IMR-90 (cell line): ENCODE measurements around the gene SYNE2. TPM values are rescaled to one million over a fixed set of nuclear protein-coding genes. Genes with fewer than 3 reads are reported as not detected.

Source experiments
- ATAC-seq: fragments of 200-7000 bp; cut with Tn5 transposase; 2 replicates; pipeline ENCODE4 v1.9.1; 2020; ENCODE audit warnings: low read depth, mild to moderate bottlenecking, moderate library complexity
- BruUV-seq: library from RNA; stranded (reverse); fragments of 400-500 nt; replicated peaks from 2 replicates; lab custom pipeline; 2021; lab: Mats Ljungman, UMichigan
- CTCF ChIA-PET: fragments of 300-600 bp; formaldehyde crosslinking; extraction: SDS; loops from one replicate; lab custom pipeline; 2021; ENCODE audit warnings: antibody characterized with exemption; lab: Yijun Ruan, JAX
- POLR2A ChIA-PET: fragments of 300-600 bp; sonication (Branson Sonifier 250); formaldehyde crosslinking; loops from one replicate; lab custom pipeline; 2022; ENCODE audit warnings: antibody characterized with exemption; ENCODE audit not compliant: unreplicated experiment; lab: Charles Lee
- DNase-seq: peaks from one replicate; pipeline ENCODE4 v3.0.0; 2013
- H2AFZ ChIP-seq: replicated peaks from 2 replicates; pipeline ENCODE3; 2013; ENCODE audit warnings: low read length, mild to moderate bottlenecking; ENCODE audit not compliant: poor library complexity
- H2AK5ac ChIP-seq: 2 replicates; pipeline ENCODE4 v1.6.1; 2013; ENCODE audit warnings: low read depth, low read length, inconsistent platforms
- H2AK9ac ChIP-seq: replicated peaks from 2 replicates; pipeline ENCODE3; 2013; ENCODE audit warnings: mild to moderate bottlenecking, low read depth, low read length, moderate library complexity; ENCODE audit not compliant: poor library complexity
- H2BK120ac ChIP-seq: 2 replicates; pipeline ENCODE4 v1.6.1; 2013; ENCODE audit warnings: low read depth, low read length, inconsistent platforms
- H2BK15ac ChIP-seq: 3 replicates; pipeline ENCODE4 v1.6.1; 2013; ENCODE audit warnings: low read depth, low read length, inconsistent platforms
- H2BK20ac ChIP-seq: 2 replicates; pipeline ENCODE4 v1.6.1; 2013; ENCODE audit warnings: low read depth, mild to moderate bottlenecking, inconsistent platforms, low read length, moderate library complexity
- H2BK5ac ChIP-seq: 2 replicates; pipeline ENCODE4 v1.6.1; 2013; ENCODE audit warnings: mild to moderate bottlenecking, low read depth, low read length, inconsistent platforms; ENCODE audit not compliant: poor library complexity, severe bottlenecking
- H3K14ac ChIP-seq: replicated peaks from 2 replicates; pipeline ENCODE4 v1.6.1; 2013; ENCODE audit warnings: low read depth, low read length, inconsistent platforms
- H3K18ac ChIP-seq: 2 replicates; pipeline ENCODE4 v1.6.1; 2013; ENCODE audit warnings: low read depth, low read length, control low read depth
- H3K23ac ChIP-seq: 2 replicates; pipeline ENCODE4 v1.6.1; 2013; ENCODE audit warnings: low read depth, low read length, inconsistent platforms
- H3K27ac ChIP-seq: 2 replicates; pipeline ENCODE4 v1.5.1; 2013; ENCODE audit warnings: mild to moderate bottlenecking, control low read depth, low read length; ENCODE audit not compliant: insufficient read depth
- H3K27me3 ChIP-seq: 2 replicates; pipeline ENCODE4 v1.6.1; 2013; ENCODE audit warnings: low read length; ENCODE audit not compliant: control insufficient read depth, insufficient read depth
- H3K36me3 ChIP-seq: 2 replicates; pipeline ENCODE4 v1.6.1; 2013; ENCODE audit warnings: low read length, mixed read lengths; ENCODE audit not compliant: control insufficient read depth, insufficient read depth
- H3K4ac ChIP-seq: 2 replicates; pipeline ENCODE4 v1.6.1; 2013; ENCODE audit warnings: low read depth, low read length, inconsistent platforms
- H3K4me1 ChIP-seq: 2 replicates; pipeline ENCODE4 v1.6.1; 2013; ENCODE audit warnings: low read length, mixed read lengths; ENCODE audit not compliant: control insufficient read depth, insufficient read depth
- H3K4me2 ChIP-seq: 2 replicates; pipeline ENCODE4 v1.6.1; 2013; ENCODE audit warnings: low read depth, mild to moderate bottlenecking, control low read depth, low read length, moderate library complexity
- H3K4me3 ChIP-seq: 2 replicates; pipeline ENCODE4 v1.5.1; 2013; ENCODE audit warnings: low read depth, mild to moderate bottlenecking, control low read depth, low read length, moderate library complexity; ENCODE audit not compliant: insufficient read depth
- H3K56ac ChIP-seq: 2 replicates; pipeline ENCODE4 v1.6.1; 2013; ENCODE audit warnings: low read length, inconsistent platforms; ENCODE audit not compliant: insufficient read depth; ENCODE audit errors: extremely low read depth
- H3K79me1 ChIP-seq, 2 experiments: 2 replicates each; pipeline ENCODE4 v1.6.1; 2013; ENCODE audit warnings: low read length in 2 of 2, inconsistent platforms in 1 of 2, low read depth in 1 of 2
- H3K9ac ChIP-seq: 2 replicates; pipeline ENCODE4 v1.6.1; 2013; ENCODE audit warnings: low read depth, low read length, control low read depth
- H3K9me1 ChIP-seq: 2 replicates; pipeline ENCODE4 v1.6.1; 2013; ENCODE audit warnings: low read length, inconsistent platforms; ENCODE audit not compliant: insufficient read depth
- H3K9me3 ChIP-seq: 2 replicates; pipeline ENCODE4 v1.6.1; 2013; ENCODE audit warnings: low read length; ENCODE audit not compliant: control insufficient read depth, insufficient read depth
- H4K20me1 ChIP-seq: 2 replicates; pipeline ENCODE4 v1.6.1; 2013; ENCODE audit warnings: low read length, inconsistent platforms; ENCODE audit not compliant: insufficient read depth
- H4K5ac ChIP-seq: 2 replicates; pipeline ENCODE4 v1.6.1; 2013; ENCODE audit warnings: mild to moderate bottlenecking, low read depth, low read length, control low read depth
- H4K8ac ChIP-seq, 2 experiments: 2 replicates each; pipeline ENCODE4 v1.6.1; 2013; ENCODE audit warnings: low read depth in 2 of 2, low read length in 2 of 2, control low read depth in 1 of 2, inconsistent platforms in 1 of 2
- H4K91ac ChIP-seq: 2 replicates; pipeline ENCODE4 v1.6.1; 2013; ENCODE audit warnings: low read depth, low read length, inconsistent platforms; ENCODE audit not compliant: insufficient read depth
- BHLHE40 ChIP-seq: fragments of 150-350 bp; IDR thresholded peaks from 2 replicates; pipeline ENCODE4 v1.6.1; 2016; ENCODE audit warnings: mild to moderate bottlenecking, low read depth, low read length
- CEBPB ChIP-seq: IDR thresholded peaks from 2 replicates; pipeline ENCODE4 v1.6.1; 2012; ENCODE audit warnings: low read depth, low read length, improper control_type of control experiment
- CHD1 ChIP-seq: IDR thresholded peaks from 2 replicates; pipeline ENCODE4 v1.6.1; 2012; ENCODE audit warnings: low read depth, low read length, improper control_type of control experiment
- CTCF ChIP-seq: conservative IDR thresholded peaks from 2 replicates; pipeline ENCODE4 v1.5.1; 2012; ENCODE audit warnings: mild to moderate bottlenecking, low read depth, low read length, improper control_type of control experiment
- FOS ChIP-seq: fragments of 150-350 bp; IDR thresholded peaks from 2 replicates; pipeline ENCODE4 v1.6.1; 2016; ENCODE audit warnings: low read depth, low read length
- MAFK ChIP-seq: IDR thresholded peaks from 2 replicates; pipeline ENCODE4 v1.6.1; 2012; ENCODE audit warnings: low read depth, low read length, improper control_type of control experiment
- MAZ ChIP-seq: IDR thresholded peaks from 2 replicates; pipeline ENCODE4 v1.6.1; 2012; ENCODE audit warnings: low read depth, mild to moderate bottlenecking, low read length, improper control_type of control experiment, moderate library complexity, borderline replicate concordance
- MXI1 ChIP-seq: IDR thresholded peaks from 2 replicates; pipeline ENCODE4 v1.6.1; 2012; ENCODE audit warnings: low read depth, mild to moderate bottlenecking, low read length, moderate library complexity, borderline replicate concordance
- NFE2L2 ChIP-seq: fragments of 150-350 bp; IDR thresholded peaks from 2 replicates; pipeline ENCODE4 v1.6.1; 2016; ENCODE audit warnings: low read depth, mild to moderate bottlenecking, low read length
- POLR2A ChIP-seq: IDR thresholded peaks from 2 replicates; pipeline ENCODE4 v1.6.1; 2012; ENCODE audit warnings: mild to moderate bottlenecking, low read depth, low read length
- RAD21 ChIP-seq: IDR thresholded peaks from 2 replicates; pipeline ENCODE4 v1.6.1; 2012; ENCODE audit warnings: low read length, improper control_type of control experiment
- RCOR1 ChIP-seq: IDR thresholded peaks from 2 replicates; pipeline ENCODE4 v1.6.1; 2012; ENCODE audit warnings: mild to moderate bottlenecking, low read length, improper control_type of control experiment; ENCODE audit not compliant: insufficient replicate concordance
- RFX5 ChIP-seq: IDR thresholded peaks from 2 replicates; pipeline ENCODE4 v1.8.0; 2012; ENCODE audit warnings: low read depth, mild to moderate bottlenecking, low read length, moderate library complexity
- SMC3 ChIP-seq: fragments of 150-350 bp; IDR thresholded peaks from 2 replicates; pipeline ENCODE4 v1.6.1; 2016; ENCODE audit warnings: low read depth, mild to moderate bottlenecking, antibody characterized with exemption, low read length, moderate library complexity
- USF2 ChIP-seq: fragments of 150-350 bp; IDR thresholded peaks from 2 replicates; pipeline ENCODE4 v1.6.1; 2017; ENCODE audit warnings: mild to moderate bottlenecking, antibody characterized with exemption, low read length, low read depth
- WGBS, 2 experiments: methylation state at CpG; one replicate each; pipeline versions ENCODE4 v1.1.5 to v1.1.7; 2013; ENCODE audit warnings: missing lambda C conversion rate in 2 of 2; ENCODE audit not compliant: insufficient read length in 1 of 2; ENCODE audit errors: extremely low coverage in 2 of 2; 5-methylcytosine and 5-hydroxymethylcytosine counted together
- dilution Hi-C: fragments of 300-500 bp; cut with HindIII; formaldehyde crosslinking; loops from one replicate; pipeline ENCODE4 v1.14.3; 2018; ENCODE audit warnings: low sequenced_read_pairs; ENCODE audit not compliant: unreplicated experiment
- in situ Hi-C: fragments of 300-500 bp; cut with MboI; formaldehyde crosslinking; loops from 3 replicates; pipeline ENCODE4 v1.14.3; 2019; ENCODE audit warnings: low sequenced_read_pairs, inconsistent platforms, mixed read lengths
- intact Hi-C: fragments of 100-400 bp; cut with micrococcal nuclease; formaldehyde crosslinking; loops from 2 replicates; pipeline ENCODE4 v1.10.0; 2022
- polyA plus RNA-seq, 3 experiments: library from polyadenylated mRNA; depleted of rRNA; stranded (reverse); fragments of >200 nt; gene quantifications; 2 replicates each; pipeline ENCODE4 v1.2.3, GENCODE V29; 2012; ENCODE audit warnings: low replicate concordance in 1 of 3
- total RNA-seq: library from RNA; depleted of rRNA; stranded (reverse); fragments of >200 nt; gene quantifications from 2 replicates; pipeline ENCODE4 v1.2.3, GENCODE V29; 2012
- TF ChIP-seq, protein P1 (sequence below): fragments of 150-350 bp; IDR thresholded peaks from 2 replicates; pipeline ENCODE4 v1.6.1; 2016; ENCODE audit warnings: low read depth, mild to moderate bottlenecking, low read length, moderate library complexity, borderline replicate concordance

The SYNE2 gene
- total and polyA plus RNA-seq, 2 of the 4 experiments (the other 2 are of a cell fraction): 5.2 to 28.9 TPM

GRCh38 chr14:64098120-64098519, 245.3 kb downstream of the SYNE2 start:
- Histone ChIP-seq H3K4ac (no peak overlapping the region), H4K20me1 (no peaks in the 10 kb centered on the region), H3K27ac (no peak overlapping the region), H2BK120ac (no peak overlapping the region), H4K8ac (no peak overlapping the region), H2AFZ (no peak overlapping the region), H4K91ac (no peak overlapping the region), H3K4me1 (peaks cover 5% of the 10 kb centered on the region), H2AK5ac (no peak overlapping the region), H3K56ac (no peak overlapping the region), H3K27me3 (no peaks in the 10 kb centered on the region), H3K4me3 (no peak overlapping the region), H3K18ac (no peak overlapping the region), H3K14ac (no peak overlapping the region), H3K79me1 (no peaks in the 10 kb centered on the region), H3K23ac (no peak overlapping the region), H2BK15ac (no peak overlapping the region), H3K36me3 (no peaks in the 10 kb centered on the region), H2BK20ac (no peak overlapping the region), H3K9ac (no peak overlapping the region), H3K4me2 (no peak overlapping the region), H2AK9ac (no peak overlapping the region), H3K9me3 (no peaks in the 10 kb centered on the region), H4K5ac (no peak overlapping the region), H2BK5ac (no peak overlapping the region), H3K9me1 (no peaks in the 10 kb centered on the region)
- WGBS, 2 experiments: no CpG with 5 or more reads among the region's 4 CpGs
- DNase-seq (no peak), ATAC-seq (no peak)
- in situ Hi-C loops: no loop called here
- dilution Hi-C loops: no loop called here
- no TSS peak for BruUV-seq
- intact Hi-C loops: no loop called here
- CTCF ChIA-PET: interaction anchor here (1.0 kb wide), 1 partner anchor 206 kb away, joined by 3 read pairs; no protein-coding TSS in a partner anchor
- TF ChIP-seq CTCF (no peak), POLR2A (no peak), USF2 (no peak), MAZ (no peak), MAFK (no peak), NFE2L2 (no peak), RFX5 (no peak), MXI1 (no peak), BHLHE40 (no peak), CEBPB (no peak), CHD1 (no peak), SMC3 (no peak), FOS (no peak), RAD21 (no peak), RCOR1 (no peak)
- TF ChIP-seq, protein P1, sequence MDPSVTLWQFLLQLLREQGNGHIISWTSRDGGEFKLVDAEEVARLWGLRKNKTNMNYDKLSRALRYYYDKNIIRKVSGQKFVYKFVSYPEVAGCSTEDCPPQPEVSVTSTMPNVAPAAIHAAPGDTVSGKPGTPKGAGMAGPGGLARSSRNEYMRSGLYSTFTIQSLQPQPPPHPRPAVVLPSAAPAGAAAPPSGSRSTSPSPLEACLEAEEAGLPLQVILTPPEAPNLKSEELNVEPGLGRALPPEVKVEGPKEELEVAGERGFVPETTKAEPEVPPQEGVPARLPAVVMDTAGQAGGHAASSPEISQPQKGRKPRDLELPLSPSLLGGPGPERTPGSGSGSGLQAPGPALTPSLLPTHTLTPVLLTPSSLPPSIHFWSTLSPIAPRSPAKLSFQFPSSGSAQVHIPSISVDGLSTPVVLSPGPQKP: no peak
- POLR2A ChIA-PET: no interaction called here
